ENCODE results near the gene SLC6A18.

The SLC6A18 gene

DNA sequence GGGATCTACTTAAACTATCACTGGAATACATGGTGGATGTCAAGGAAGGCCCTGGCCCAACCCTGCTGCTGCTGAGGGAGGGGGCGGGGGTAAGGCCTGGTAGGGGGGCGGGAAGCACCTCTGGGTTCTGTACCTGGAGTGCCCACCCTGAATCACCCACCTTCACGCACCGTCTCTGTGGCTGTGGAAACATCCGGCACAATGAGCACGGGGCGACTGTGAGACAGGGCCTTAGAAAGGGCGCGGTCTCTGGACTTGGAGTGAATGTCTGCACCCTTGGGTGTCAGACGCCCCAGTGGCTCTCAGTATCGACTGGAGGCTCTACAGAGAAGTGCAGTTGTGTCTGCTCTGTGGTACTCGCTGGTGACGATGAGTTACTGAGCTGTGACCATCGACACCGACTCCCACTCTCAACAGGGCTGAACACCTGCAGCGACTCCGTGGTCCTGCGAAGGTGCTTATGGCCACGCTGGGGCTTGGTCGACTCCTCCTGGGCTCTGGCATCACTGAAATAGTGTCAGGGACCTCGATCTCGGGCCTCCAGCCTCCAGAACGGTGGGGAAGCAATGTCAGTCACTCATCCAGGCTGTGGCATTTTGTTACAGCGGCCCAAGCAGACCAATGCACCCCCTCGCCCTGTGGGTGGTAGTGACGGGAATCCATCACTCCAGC, 49.2 kb upstream of the SLC6A18 start (continued):
- TF ChIP-seq, protein P1, sequence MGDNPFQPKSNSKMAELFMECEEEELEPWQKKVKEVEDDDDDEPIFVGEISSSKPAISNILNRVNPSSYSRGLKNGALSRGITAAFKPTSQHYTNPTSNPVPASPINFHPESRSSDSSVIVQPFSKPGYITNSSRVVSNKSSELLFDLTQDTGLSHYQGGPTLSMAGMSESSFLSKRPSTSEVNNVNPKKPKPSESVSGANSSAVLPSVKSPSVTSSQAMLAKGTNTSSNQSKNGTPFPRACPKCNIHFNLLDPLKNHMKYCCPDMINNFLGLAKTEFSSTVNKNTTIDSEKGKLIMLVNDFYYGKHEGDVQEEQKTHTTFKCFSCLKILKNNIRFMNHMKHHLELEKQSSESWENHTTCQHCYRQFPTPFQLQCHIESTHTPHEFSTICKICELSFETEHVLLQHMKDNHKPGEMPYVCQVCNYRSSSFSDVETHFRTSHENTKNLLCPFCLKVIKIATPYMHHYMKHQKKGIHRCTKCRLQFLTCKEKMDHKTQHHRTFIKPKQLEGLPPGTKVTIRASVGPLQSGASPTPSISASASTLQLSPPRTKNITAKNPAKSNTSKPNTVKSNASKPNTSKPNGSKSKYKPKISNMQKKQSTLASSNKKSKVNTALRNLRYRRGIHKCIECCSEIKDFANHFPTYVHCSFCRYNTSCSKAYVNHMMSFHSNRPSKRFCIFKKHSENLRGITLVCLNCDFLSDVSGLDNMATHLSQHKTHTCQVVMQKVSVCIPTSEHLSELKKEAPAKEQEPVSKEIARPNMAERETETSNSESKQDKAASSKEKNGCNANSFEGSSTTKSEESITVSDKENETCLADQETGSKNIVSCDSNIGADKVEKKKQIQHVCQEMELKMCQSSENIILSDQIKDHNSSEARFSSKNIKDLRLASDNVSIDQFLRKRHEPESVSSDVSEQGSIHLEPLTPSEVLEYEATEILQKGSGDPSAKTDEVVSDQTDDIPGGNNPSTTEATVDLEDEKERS (tag by site-specific recombination; IDR thresholded peaks at IDR 0.05): no peak
- 0 out of 2 replicates have a peak, but pooled peaks have one; percentile 32 for TF ChIP-seq ZNF423 (tag by site-specific recombination; IDR thresholded peaks at IDR 0.05)

DNA sequence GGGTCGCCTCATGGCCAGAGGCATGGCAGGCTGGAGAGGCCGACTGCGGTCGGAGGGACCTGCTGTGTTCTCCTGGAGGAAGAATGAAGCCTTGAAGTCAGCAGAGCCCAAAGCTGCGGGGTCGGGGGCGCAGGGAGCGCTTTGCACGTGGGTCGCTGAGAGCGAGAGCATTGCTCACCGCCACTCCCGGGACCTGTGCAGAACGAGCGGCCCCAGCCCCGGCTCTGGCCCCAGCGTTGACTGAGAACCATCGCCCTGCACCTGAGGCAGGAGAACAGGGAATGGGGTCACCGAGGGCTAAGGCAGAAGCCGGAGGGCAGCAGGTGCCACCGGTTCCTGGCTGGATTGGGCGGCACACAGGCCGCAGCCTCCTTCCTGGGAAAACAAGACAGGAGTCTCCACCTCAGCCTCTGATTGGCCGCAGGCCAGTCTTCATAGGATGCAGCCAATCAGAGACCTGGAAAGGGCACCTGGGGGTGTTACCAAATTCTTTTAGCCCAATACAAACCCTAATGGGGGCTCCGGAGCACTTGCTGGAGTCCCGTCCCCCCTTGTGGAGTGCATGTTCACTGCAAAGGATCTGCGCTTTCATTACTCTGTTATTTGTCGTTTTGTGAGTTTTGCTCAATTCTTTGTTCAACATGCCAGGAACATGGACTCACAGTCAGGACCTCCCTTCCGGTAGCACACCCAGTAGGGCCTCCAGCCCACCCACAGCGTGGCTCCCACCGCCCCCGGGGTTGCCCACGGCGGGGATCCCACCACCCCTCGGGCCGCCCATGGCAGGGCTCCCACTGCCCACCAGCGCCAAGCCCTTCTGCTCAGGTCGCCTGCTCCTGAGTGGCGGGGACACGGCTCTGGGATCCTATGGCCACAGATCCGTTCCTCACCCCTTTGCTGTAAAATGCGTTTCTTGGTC, 48.4 kb upstream of the SLC6A18 start:
- no peak overlapping the region for H3K27ac ChIP-seq (ENCODE audit: extremely low read depth, low read depth, low read length)
- ChIA-PET POLR2A (no interaction called here), CTCF (interaction anchor here (0.5 to 0.7 kb wide), 2 partner anchors 874 to 1098 kb away, joined by 3 to 6 read pairs; no protein-coding TSS in a partner anchor)
- no peaks in the 10 kb centered on the region for H3K36me3 ChIP-seq (ENCODE audit: control insufficient read depth in 2 of 2, insufficient read depth in 1 of 2, low read length in 2 of 2)
- no peak overlapping the region for H3K4me3 ChIP-seq (ENCODE audit: low read depth, low read length)
- no peaks in the 10 kb centered on the region; the same call in 1 of the 2 replicates for H3K4me1 ChIP-seq (ENCODE audit: control insufficient read depth, insufficient read depth, low read length)
- H3K9me3 ChIP-seq (ENCODE audit: control insufficient read depth, insufficient read depth, low read depth, low read length): no peaks in the 10 kb centered on the region
- TF ChIP-seq KLF10 (tag by site-specific recombination; IDR thresholded peaks at IDR 0.05): no peak
- no peak for TF ChIP-seq MEIS1 (CRISPR knock-in tag; IDR thresholded peaks at IDR 0.05; ENCODE audit: borderline replicate concordance)
- 0 out of 2 replicates have a peak, but pooled peaks have one; percentile 20 for TF ChIP-seq EGR2 (tag by site-specific recombination; IDR thresholded peaks at IDR 0.05; ENCODE audit: low read depth)
- TF ChIP-seq ZNF585B (tag by site-specific recombination; IDR thresholded peaks at IDR 0.05): no peak
- TF ChIP-seq, protein P2, sequence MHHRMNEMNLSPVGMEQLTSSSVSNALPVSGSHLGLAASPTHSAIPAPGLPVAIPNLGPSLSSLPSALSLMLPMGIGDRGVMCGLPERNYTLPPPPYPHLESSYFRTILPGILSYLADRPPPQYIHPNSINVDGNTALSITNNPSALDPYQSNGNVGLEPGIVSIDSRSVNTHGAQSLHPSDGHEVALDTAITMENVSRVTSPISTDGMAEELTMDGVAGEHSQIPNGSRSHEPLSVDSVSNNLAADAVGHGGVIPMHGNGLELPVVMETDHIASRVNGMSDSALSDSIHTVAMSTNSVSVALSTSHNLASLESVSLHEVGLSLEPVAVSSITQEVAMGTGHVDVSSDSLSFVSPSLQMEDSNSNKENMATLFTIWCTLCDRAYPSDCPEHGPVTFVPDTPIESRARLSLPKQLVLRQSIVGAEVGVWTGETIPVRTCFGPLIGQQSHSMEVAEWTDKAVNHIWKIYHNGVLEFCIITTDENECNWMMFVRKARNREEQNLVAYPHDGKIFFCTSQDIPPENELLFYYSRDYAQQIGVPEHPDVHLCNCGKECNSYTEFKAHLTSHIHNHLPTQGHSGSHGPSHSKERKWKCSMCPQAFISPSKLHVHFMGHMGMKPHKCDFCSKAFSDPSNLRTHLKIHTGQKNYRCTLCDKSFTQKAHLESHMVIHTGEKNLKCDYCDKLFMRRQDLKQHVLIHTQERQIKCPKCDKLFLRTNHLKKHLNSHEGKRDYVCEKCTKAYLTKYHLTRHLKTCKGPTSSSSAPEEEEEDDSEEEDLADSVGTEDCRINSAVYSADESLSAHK (tag by site-specific recombination; IDR thresholded peaks at IDR 0.05): no peak
- TF ChIP-seq, protein P3, sequence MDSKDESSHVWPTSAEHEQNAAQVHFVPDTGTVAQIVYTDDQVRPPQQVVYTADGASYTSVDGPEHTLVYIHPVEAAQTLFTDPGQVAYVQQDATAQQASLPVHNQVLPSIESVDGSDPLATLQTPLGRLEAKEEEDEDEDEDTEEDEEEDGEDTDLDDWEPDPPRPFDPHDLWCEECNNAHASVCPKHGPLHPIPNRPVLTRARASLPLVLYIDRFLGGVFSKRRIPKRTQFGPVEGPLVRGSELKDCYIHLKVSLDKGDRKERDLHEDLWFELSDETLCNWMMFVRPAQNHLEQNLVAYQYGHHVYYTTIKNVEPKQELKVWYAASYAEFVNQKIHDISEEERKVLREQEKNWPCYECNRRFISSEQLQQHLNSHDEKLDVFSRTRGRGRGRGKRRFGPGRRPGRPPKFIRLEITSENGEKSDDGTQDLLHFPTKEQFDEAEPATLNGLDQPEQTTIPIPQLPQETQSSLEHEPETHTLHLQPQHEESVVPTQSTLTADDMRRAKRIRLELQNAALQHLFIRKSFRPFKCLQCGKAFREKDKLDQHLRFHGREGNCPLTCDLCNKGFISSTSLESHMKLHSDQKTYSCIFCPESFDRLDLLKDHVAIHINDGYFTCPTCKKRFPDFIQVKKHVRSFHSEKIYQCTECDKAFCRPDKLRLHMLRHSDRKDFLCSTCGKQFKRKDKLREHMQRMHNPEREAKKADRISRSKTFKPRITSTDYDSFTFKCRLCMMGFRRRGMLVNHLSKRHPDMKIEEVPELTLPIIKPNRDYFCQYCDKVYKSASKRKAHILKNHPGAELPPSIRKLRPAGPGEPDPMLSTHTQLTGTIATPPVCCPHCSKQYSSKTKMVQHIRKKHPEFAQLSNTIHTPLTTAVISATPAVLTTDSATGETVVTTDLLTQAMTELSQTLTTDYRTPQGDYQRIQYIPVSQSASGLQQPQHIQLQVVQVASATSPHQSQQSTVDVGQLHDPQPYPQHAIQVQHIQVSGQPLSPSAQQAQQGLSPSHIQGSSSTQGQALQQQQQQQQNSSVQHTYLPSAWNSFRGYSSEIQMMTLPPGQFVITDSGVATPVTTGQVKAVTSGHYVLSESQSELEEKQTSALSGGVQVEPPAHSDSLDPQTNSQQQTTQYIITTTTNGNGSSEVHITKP (tag by site-specific recombination; IDR thresholded peaks at IDR 0.05): no peak
- no peak for TF ChIP-seq ZNF830 (tag by site-specific recombination; IDR thresholded peaks at IDR 0.05; ENCODE audit: low read depth)
- TF ChIP-seq, protein P4, sequence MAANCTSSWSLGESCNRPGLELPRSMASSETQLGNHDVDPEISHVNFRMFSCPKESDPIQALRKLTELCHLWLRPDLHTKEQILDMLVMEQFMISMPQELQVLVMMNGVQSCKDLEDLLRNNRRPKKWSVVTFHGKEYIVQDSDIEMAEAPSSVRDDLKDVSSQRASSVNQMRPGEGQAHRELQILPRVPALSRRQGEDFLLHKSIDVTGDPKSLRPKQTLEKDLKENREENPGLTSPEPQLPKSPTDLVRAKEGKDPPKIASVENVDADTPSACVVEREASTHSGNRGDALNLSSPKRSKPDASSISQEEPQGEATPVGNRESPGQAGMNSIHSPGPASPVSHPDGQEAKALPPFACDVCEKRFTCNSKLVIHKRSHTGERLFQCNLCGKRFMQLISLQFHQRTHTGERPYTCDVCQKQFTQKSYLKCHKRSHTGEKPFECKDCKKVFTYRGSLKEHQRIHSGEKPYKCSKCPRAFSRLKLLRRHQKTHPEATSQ (tag by site-specific recombination; IDR thresholded peaks at IDR 0.05): no peak
- no peak for TF ChIP-seq ZNF670 (tag by site-specific recombination; IDR thresholded peaks at IDR 0.05; ENCODE audit: low read depth)
- TF ChIP-seq ZNF560 (tag by site-specific recombination; IDR thresholded peaks at IDR 0.05; ENCODE audit: borderline replicate concordance): no peak
- TF ChIP-seq ZFHX2 (tag by site-specific recombination; conservative IDR thresholded peaks at IDR 0.05): peak; percentile 40; the same call in 1 of the 2 replicates
- TF ChIP-seq ZNF138 (tag by site-specific recombination; IDR thresholded peaks at IDR 0.05; ENCODE audit: borderline replicate concordance): no peak
- TF ChIP-seq ZNF624 (tag by site-specific recombination; IDR thresholded peaks at IDR 0.05): no peak
- TF ChIP-seq ZNF335 (tag by site-specific recombination; conservative IDR thresholded peaks at IDR 0.05): no peak
- TF ChIP-seq ZNF341 (tag by site-specific recombination; IDR thresholded peaks at IDR 0.05; ENCODE audit: low read depth): no peak
- TF ChIP-seq SP2 (tag by site-specific recombination; IDR thresholded peaks at IDR 0.05): peak; percentile 62
